ENCODE data around the gene KLRB1. TPM values are rescaled to one million over a fixed set of nuclear protein-coding genes. Genes with fewer than 3 reads are reported as not detected.

The KLRB1 gene
- total RNA-seq, 1 experiment from 2014 or later, result not detected

GRCh38 chr12:9648701-9649531 lies 41.2 kb upstream of the KLRB1 start:
- Histone ChIP-seq H3K4me2 (ENCODE audit: low read length) (peak overlapping the region; percentile 79), H2AFZ (ENCODE audit: low read depth, low read length, poor library complexity, severe bottlenecking) (no peak overlapping the region), H3K9ac (ENCODE audit: low read length) (peak overlapping the region; percentile 54), H3K9me2 (ENCODE audit: insufficient read depth) (no peaks in the 10 kb centered on the region), H4K20me1 (ENCODE audit: insufficient read depth) (no peaks in the 10 kb centered on the region), H3K79me2 (ENCODE audit: insufficient read depth, low read length) (no peaks in the 10 kb centered on the region), H3K36me3 (ENCODE audit: control insufficient read depth in 1 of 2, insufficient read depth in 2 of 2, low read length in 2 of 2) (no peaks in the 10 kb centered on the region), H3K4me3 (replicated peaks in 1 of 2; ENCODE audit: low read depth in 1 of 2, low read length in 2 of 2) (peak overlapping the region; percentile 45 to 61), H3K27ac (ENCODE audit: low read depth, low read length) (peak overlapping the region; percentile 46; the same call in 1 of the 2 replicates), H3K9me3 (ENCODE audit: control insufficient read depth in 1 of 2, insufficient read depth in 1 of 2, low read depth in 1 of 2, low read length in 2 of 2) (no peaks in the 10 kb centered on the region), H3K27me3 (ENCODE audit: insufficient read depth, low read length) (no peaks in the 10 kb centered on the region), H3K4me1 (ENCODE audit: control insufficient read depth in 1 of 2, insufficient read depth in 2 of 2, low read length in 2 of 2) (peaks cover 0 to 12% of the 10 kb centered on the region in 2 experiments; a peak in 1 of 4 replicates)
- no TSS peak for BruUV-seq (replicated peaks)
- CTCF ChIA-PET, result interaction anchor here (1.6 kb wide), 1 partner anchor 318 kb away, joined by 3 read pairs; no protein-coding TSS in a partner anchor
- ATAC-seq (no peak), DNase-seq (ENCODE audit: low read depth, low spot score) (no peak)
- RAD21 ChIA-PET (ENCODE audit: low non-redundant PET in 1 of 2, low total read pairs in 2 of 2, uncharacterized antibody in 2 of 2, unreplicated experiment in 2 of 2), result no interaction called here
- no peak for TF ChIP-seq SIN3A (IDR thresholded peaks at IDR 0.05; ENCODE audit: low read depth)
- TF ChIP-seq ATF3 (IDR thresholded peaks at IDR 0.05), result no peak
- no peak for TF ChIP-seq ZNF274 (IDR thresholded peaks at IDR 0.05; ENCODE audit: low read depth, low read length)
- TF ChIP-seq TCF7L2 (IDR thresholded peaks at IDR 0.05; ENCODE audit: borderline replicate concordance, extremely low read depth, insufficient read depth, insufficient read length), result no peak
- TF ChIP-seq EZH2phosphoT487 (IDR thresholded peaks at IDR 0.05; ENCODE audit: borderline replicate concordance), result no peak
- TF ChIP-seq POLR2A (IDR thresholded peaks at IDR 0.05; ENCODE audit: borderline replicate concordance, extremely low read depth, insufficient read depth, insufficient read length), result no peak
- no peak for TF ChIP-seq CBX3 (IDR thresholded peaks at IDR 0.05; ENCODE audit: low read depth)
- no peak for TF ChIP-seq MAX (IDR thresholded peaks at IDR 0.05)
- intact Hi-C loops (cut with micrococcal nuclease), result no loop called here
- POLR2A ChIA-PET, result no interaction called here

Data from HCT116 (cell line).